Measurements from ENCODE around the gene RAB20.

DNA sequence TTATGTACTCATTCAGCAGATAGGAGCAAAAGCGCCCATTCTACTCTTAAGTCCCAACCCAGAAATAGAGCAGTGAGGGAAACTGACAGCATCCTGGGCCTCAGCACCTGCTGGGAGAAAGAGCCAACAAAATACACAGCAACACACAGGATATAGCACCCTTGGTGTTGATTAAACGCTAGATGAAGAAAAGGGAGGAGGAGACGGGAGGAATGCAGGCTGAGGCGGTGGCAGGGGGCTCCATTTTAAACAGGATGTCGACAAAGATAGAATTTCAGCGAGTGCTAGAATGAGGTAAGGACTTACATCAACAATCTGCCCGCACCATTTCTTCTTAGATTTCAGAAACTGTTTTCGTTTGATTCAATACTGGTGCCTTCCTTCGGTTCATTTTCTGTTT is 4.6 kb upstream of the RAB20 start:
- TF ChIP-seq, protein P1, sequence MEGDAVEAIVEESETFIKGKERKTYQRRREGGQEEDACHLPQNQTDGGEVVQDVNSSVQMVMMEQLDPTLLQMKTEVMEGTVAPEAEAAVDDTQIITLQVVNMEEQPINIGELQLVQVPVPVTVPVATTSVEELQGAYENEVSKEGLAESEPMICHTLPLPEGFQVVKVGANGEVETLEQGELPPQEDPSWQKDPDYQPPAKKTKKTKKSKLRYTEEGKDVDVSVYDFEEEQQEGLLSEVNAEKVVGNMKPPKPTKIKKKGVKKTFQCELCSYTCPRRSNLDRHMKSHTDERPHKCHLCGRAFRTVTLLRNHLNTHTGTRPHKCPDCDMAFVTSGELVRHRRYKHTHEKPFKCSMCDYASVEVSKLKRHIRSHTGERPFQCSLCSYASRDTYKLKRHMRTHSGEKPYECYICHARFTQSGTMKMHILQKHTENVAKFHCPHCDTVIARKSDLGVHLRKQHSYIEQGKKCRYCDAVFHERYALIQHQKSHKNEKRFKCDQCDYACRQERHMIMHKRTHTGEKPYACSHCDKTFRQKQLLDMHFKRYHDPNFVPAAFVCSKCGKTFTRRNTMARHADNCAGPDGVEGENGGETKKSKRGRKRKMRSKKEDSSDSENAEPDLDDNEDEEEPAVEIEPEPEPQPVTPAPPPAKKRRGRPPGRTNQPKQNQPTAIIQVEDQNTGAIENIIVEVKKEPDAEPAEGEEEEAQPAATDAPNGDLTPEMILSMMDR (conservative IDR thresholded peaks at IDR 0.05; ENCODE audit: low read depth, low read length) = no peak
- TF ChIP-seq EZH2 (IDR thresholded peaks at IDR 0.05; ENCODE audit: borderline replicate concordance, low read depth, low read length, poor library complexity, severe bottlenecking) = no peak
